HepG2 (cell line): ENCODE data around the gene SEC16A. TPM values are rescaled to one million over a fixed set of nuclear protein-coding genes. Genes with fewer than 3 reads are reported as not detected.

Experiments
- CHD2 ChIP-seq: IDR thresholded peaks from 2 replicates; pipeline ENCODE4 v1.6.1; 2011; ENCODE audit warnings: low read depth, low read length, improper control_type of control experiment
- FOXA1 ChIP-seq, 2 experiments: fragments of 450-650 bp in 1 of 2; sonication (generic) in 1 of 2; formaldehyde crosslinking in 1 of 2; IDR thresholded peaks; 2 replicates each; pipeline versions ENCODE4 v1.4.0 to v1.6.1; 2016 to 2020; ENCODE audit warnings: missing genetic modification reagents in 1 of 2
- HCFC1 ChIP-seq: fragments of 150-350 bp; IDR thresholded peaks from 2 replicates; pipeline ENCODE4 v1.6.1; 2014; ENCODE audit warnings: low read depth, low read length
- LBX2 ChIP-seq: sonication (generic); formaldehyde crosslinking; IDR thresholded peaks from 2 replicates; pipeline ENCODE4 v1.5.0; 2020; ENCODE audit warnings: missing genetic modification reagents, mild to moderate bottlenecking, borderline replicate concordance
- MIXL1 ChIP-seq: IDR thresholded peaks from 2 replicates; pipeline ENCODE4 v1.6.1; 2016
- PHF8 ChIP-seq: sonication (generic); formaldehyde crosslinking; IDR thresholded peaks from 2 replicates; pipeline ENCODE4 v1.5.0; 2020; ENCODE audit warnings: missing genetic modification reagents
- SOX13 ChIP-seq, 3 experiments: fragments of 450-650 bp in 1 of 3; sonication (generic) in 1 of 3; formaldehyde crosslinking in 1 of 3; IDR thresholded peaks in 2 of 3; conservative IDR thresholded peaks in 1 of 3; 2 replicates each; pipeline versions ENCODE4 v1.5.0 to v1.6.1; 2016 to 2020; ENCODE audit warnings: antibody characterized with exemption in 1 of 3, mild to moderate bottlenecking in 1 of 3, missing compliant biosample characterization in 1 of 3, missing genetic modification reagents in 1 of 3, moderate library complexity in 1 of 3
- SRSF1 ChIP-seq: fragments of 200-400 bp; formaldehyde crosslinking; optimal IDR thresholded peaks from 2 replicates; pipeline ENCODE3; 2017; ENCODE audit warnings: mild to moderate bottlenecking, low read depth, low read length, moderate library complexity
- TCF12 ChIP-seq, 2 experiments: fragments of 450-650 bp in 1 of 2; sonication (generic) in 1 of 2; formaldehyde crosslinking in 1 of 2; IDR thresholded peaks; 2 replicates each; pipeline versions ENCODE4 v1.6.1 to v1.8.0; 2017 to 2022; ENCODE audit warnings: antibody characterized with exemption in 1 of 2, mild to moderate bottlenecking in 1 of 2, missing genetic modification reagents in 1 of 2, moderate library complexity in 1 of 2
- TEAD2 ChIP-seq: sonication (generic); formaldehyde crosslinking; IDR thresholded peaks from 2 replicates; pipeline ENCODE4 v1.9.0; 2021; ENCODE audit warnings: missing genetic modification reagents
- ZBTB25 ChIP-seq: IDR thresholded peaks from 2 replicates; pipeline ENCODE4 v1.6.1; 2018; ENCODE audit warnings: missing genetic modification reagents
- ZBTB26 ChIP-seq: IDR thresholded peaks from 2 replicates; pipeline ENCODE4 v1.6.1; 2016; ENCODE audit warnings: missing compliant biosample characterization, missing genetic modification reagents, borderline replicate concordance
- ZNF468 ChIP-seq: sonication (generic); formaldehyde crosslinking; IDR thresholded peaks from 2 replicates; pipeline ENCODE4 v1.8.0; 2022; ENCODE audit warnings: mild to moderate bottlenecking, moderate library complexity, missing genetic modification reagents
- ZNF550 ChIP-seq: sonication (generic); formaldehyde crosslinking; IDR thresholded peaks from 2 replicates; pipeline ENCODE4 v1.4.0; 2020; ENCODE audit warnings: mild to moderate bottlenecking, missing genetic modification reagents, borderline replicate concordance
- ZNF562 ChIP-seq: sonication (generic); formaldehyde crosslinking; IDR thresholded peaks from 2 replicates; pipeline ENCODE4 v1.8.0; 2022; ENCODE audit warnings: missing genetic modification reagents, borderline replicate concordance
- ZNF660 ChIP-seq: sonication (generic); formaldehyde crosslinking; IDR thresholded peaks from 2 replicates; pipeline ENCODE4 v1.5.1; 2020; ENCODE audit warnings: mild to moderate bottlenecking, low read depth, missing genetic modification reagents, borderline replicate concordance
- ZNF772 ChIP-seq: sonication (generic); formaldehyde crosslinking; IDR thresholded peaks from 2 replicates; pipeline ENCODE4 v1.5.0; 2020; ENCODE audit warnings: mild to moderate bottlenecking, missing genetic modification reagents
- ZNF792 ChIP-seq: IDR thresholded peaks from 2 replicates; pipeline ENCODE4 v1.6.1; 2016
- polyA plus RNA-seq, 8 experiments: library from polyadenylated mRNA; depleted of rRNA in 3 of 8; stranded (reverse) in 7 of 8; unstranded in 1 of 8; fragments of >200 nt; fragmentation: Illumina TruSeq in 4 of 8; extraction: Trizol in 4 of 8; gene quantifications; 2 replicates each; pipeline versions ENCODE4 v1.2.1 to v1.2.3, GENCODE V29; 2011 to 2016; ENCODE audit warnings: low read depth in 4 of 8, missing spikeins in 1 of 8, mixed read lengths in 1 of 8; ENCODE audit not compliant: insufficient read depth in 1 of 8
- total RNA-seq, 5 experiments: library from RNA; depleted of rRNA; stranded (reverse); fragments of >200 nt; fragmentation: Illumina TruSeq; extraction: Trizol; gene quantifications; 2 replicates each; pipeline ENCODE4 v1.2.3, GENCODE V29; 2016; ENCODE audit warnings: low read depth in 1 of 5
- TF ChIP-seq, protein P1 (sequence below): sonication (generic); formaldehyde crosslinking; IDR thresholded peaks from 2 replicates; pipeline ENCODE4 v1.4.0; 2020; ENCODE audit warnings: missing genetic modification reagents
- TF ChIP-seq, protein P2 (sequence below): sonication (generic); formaldehyde crosslinking; IDR thresholded peaks from 2 replicates; pipeline ENCODE4 v1.5.0; 2020; ENCODE audit warnings: mild to moderate bottlenecking, missing genetic modification reagents

The SEC16A gene
- total and polyA plus RNA-seq, 2 of the 13 experiments (the other 11 are each of a cell fraction or from before 2014, with no cell fraction given), result 15.9 to 18.9 TPM

GRCh38 chr9:136482793-136483588 lies at the start of gene SEC16A (continued):
- TF ChIP-seq, protein P1, sequence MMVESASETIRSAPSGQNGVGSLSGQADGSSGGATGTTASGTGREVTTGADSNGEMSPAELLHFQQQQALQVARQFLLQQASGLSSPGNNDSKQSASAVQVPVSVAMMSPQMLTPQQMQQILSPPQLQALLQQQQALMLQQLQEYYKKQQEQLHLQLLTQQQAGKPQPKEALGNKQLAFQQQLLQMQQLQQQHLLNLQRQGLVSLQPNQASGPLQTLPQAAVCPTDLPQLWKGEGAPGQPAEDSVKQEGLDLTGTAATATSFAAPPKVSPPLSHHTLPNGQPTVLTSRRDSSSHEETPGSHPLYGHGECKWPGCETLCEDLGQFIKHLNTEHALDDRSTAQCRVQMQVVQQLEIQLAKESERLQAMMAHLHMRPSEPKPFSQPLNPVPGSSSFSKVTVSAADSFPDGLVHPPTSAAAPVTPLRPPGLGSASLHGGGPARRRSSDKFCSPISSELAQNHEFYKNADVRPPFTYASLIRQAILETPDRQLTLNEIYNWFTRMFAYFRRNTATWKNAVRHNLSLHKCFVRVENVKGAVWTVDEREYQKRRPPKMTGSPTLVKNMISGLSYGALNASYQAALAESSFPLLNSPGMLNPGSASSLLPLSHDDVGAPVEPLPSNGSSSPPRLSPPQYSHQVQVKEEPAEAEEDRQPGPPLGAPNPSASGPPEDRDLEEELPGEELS (CRISPR knock-in tag), result 0 out of 2 replicates have a peak, but pooled peaks have one; percentile 22
- TF ChIP-seq ZNF562 (CRISPR knock-in tag), result no peak
- peak; percentile 53; the same call in 1 of the 2 replicates for TF ChIP-seq HCFC1
- 0 out of 2 replicates have a peak, but pooled peaks have one; percentile 52 for TF ChIP-seq ZNF772 (CRISPR knock-in tag)
- no peak for TF ChIP-seq ZBTB26
- no peak for TF ChIP-seq ZNF550 (CRISPR knock-in tag)
- no peak for TF ChIP-seq TCF12 (IDR thresholded peaks at IDR 0.05)
- TF ChIP-seq TCF12 (CRISPR knock-in tag; IDR thresholded peaks at IDR 0.05), result peak; percentile 67; the same call in 1 of the 2 replicates
- TF ChIP-seq ZNF468, result 0 out of 2 replicates have a peak, but pooled peaks have one; percentile 5
- TF ChIP-seq PHF8, result peak; percentile 75
- TF ChIP-seq ZNF660 (CRISPR knock-in tag), result no peak
- TF ChIP-seq LBX2 (CRISPR knock-in tag), result 0 out of 2 replicates have a peak, but pooled peaks have one; percentile 75
- no peak for TF ChIP-seq FOXA1 (IDR thresholded peaks at IDR 0.05)
- TF ChIP-seq FOXA1 (CRISPR knock-in tag; IDR thresholded peaks at IDR 0.05), result no peak
- no peak for TF ChIP-seq CHD2
- TF ChIP-seq, protein P2, sequence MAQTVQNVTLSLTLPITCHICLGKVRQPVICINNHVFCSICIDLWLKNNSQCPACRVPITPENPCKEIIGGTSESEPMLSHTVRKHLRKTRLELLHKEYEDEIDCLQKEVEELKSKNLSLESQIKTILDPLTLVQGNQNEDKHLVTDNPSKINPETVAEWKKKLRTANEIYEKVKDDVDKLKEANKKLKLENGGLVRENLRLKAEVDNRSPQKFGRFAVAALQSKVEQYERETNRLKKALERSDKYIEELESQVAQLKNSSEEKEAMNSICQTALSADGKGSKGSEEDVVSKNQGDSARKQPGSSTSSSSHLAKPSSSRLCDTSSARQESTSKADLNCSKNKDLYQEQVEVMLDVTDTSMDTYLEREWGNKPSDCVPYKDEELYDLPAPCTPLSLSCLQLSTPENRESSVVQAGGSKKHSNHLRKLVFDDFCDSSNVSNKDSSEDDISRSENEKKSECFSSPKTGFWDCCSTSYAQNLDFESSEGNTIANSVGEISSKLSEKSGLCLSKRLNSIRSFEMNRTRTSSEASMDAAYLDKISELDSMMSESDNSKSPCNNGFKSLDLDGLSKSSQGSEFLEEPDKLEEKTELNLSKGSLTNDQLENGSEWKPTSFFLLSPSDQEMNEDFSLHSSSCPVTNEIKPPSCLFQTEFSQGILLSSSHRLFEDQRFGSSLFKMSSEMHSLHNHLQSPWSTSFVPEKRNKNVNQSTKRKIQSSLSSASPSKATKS (CRISPR knock-in tag), result no peak
- peak; percentile 29; the same call in 1 of the 2 replicates for TF ChIP-seq MIXL1 (CRISPR knock-in tag)
- no peak for TF ChIP-seq SRSF1
- peak; percentile 36; the same call in 1 of the 2 replicates for TF ChIP-seq ZBTB25 (CRISPR knock-in tag)
- TF ChIP-seq ZNF792 (CRISPR knock-in tag), result 0 out of 2 replicates have a peak, but pooled peaks have one; percentile 17
- TF ChIP-seq TEAD2 (CRISPR knock-in tag), result no peak
- no peak for TF ChIP-seq SOX13 (IDR thresholded peaks at IDR 0.05)
- peak in 1 of 2 experiments; percentile 28; a peak in 1 of 4 replicates for TF ChIP-seq SOX13 (CRISPR knock-in tag; conservative IDR thresholded peaks at IDR 0.05 in 1 of 2, IDR thresholded peaks at IDR 0.05 in 1 of 2)
